GM10847 (cell line): ENCODE results near the gene PEX3.

Experiments
- POLR2A ChIP-seq: IDR thresholded peaks from 2 replicates; pipeline ENCODE4 v1.6.1; 2011; ENCODE audit not compliant: insufficient read length; ENCODE audit errors: extremely low read depth

Gene PEX3

GRCh38 chr6:143490244-143490643 is 39.6 kb downstream of the PEX3 start:
- no peak for TF ChIP-seq POLR2A

GRCh38 chr6:143490775-143491174 is 40.2 kb downstream of the PEX3 start:
- no peak for TF ChIP-seq POLR2A

GRCh38 chr6:143496974-143497373 is 46.4 kb downstream of the PEX3 start:
- no peak for TF ChIP-seq POLR2A

GRCh38 chr6:143498428-143498827 is 47.8 kb downstream of the PEX3 start:
- no peak for TF ChIP-seq POLR2A

DNA sequence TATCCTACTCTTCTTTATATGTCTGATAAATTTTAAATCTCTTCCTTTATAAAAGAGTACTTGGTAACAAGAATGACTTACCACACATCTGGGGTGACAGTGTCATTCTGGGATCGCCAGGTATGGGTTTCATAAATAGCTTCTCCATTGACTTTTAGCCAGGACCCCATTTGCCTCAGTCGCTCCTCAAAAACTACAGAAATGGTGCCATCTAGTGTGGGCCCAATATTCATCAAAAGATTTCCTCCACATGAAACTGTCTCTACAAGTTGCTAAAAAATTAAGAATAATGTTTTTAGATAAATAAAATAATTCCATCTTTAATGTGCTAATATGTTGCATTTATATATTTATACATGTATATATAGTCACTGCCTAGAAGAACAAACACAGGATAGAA is 51.2 kb downstream of the PEX3 start:
- TF ChIP-seq POLR2A, result no peak

GRCh38 chr6:143504369-143504768 is 53.8 kb downstream of the PEX3 start:
- no peak for TF ChIP-seq POLR2A

- no peak for TF ChIP-seq POLR2A
Measured at GRCh38 chr6:143505111-143505510, 54.5 kb downstream of the PEX3 start.

DNA sequence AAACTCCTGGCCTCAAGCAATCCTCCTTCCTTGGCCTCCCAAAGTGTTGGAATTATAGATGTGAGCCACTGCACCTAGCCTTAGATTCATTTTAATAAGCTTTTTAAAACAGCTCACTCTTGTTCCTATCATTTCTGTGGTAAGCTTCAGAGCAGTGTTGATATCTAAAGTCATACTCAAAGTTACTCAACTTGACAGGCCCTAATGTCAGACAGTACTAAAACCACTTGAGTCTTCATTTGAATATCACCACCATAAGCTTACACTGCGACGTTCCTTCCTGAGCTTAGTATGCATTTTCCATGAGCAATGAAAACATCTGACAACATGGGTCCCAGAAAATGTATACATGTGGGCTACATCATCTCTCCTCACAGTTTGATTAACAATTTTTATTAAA is 54.9 kb downstream of the PEX3 start:
- no peak for TF ChIP-seq POLR2A

GRCh38 chr6:143506199-143506598 is 55.6 kb downstream of the PEX3 start:
- TF ChIP-seq POLR2A, result no peak

- no peak for TF ChIP-seq POLR2A
Measured at GRCh38 chr6:143506620-143507019, 56.0 kb downstream of the PEX3 start.

DNA sequence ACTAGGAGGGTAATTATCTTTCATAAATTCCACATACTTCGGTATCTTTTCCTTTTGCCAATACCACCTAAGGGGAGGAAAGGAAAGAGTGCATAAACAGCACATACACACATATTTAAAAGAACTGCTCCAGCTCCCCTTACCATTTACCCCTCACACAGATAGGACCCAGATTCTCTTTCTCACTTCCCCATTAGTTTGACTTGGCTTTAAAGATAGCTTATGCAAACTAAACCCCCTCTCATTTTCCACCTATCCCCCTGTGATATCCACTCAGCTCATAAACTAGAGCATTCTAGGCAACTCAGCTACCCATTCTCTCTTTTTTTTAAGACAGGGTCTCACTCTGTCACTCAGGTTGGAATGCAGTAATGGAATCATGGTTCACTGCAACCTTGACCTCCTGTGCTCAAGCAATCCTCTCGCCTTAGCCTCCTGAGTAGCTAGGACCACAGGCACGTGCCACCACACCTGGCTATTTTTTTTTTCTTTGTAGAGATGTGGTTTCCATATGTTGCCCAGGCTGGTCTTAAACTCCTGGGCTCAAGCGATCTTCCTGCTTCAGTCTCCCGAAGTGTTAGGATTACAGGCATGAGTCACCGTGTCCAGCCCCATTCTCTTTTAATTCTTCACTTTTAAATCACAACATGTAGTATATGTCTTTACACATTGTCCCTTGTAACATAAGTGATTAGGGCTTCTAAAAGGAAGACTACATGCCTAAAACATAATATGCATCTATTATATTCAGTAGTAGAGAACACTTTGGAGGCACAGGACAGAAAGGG is 56.9 kb downstream of the PEX3 start:
- TF ChIP-seq POLR2A, result no peak

DNA sequence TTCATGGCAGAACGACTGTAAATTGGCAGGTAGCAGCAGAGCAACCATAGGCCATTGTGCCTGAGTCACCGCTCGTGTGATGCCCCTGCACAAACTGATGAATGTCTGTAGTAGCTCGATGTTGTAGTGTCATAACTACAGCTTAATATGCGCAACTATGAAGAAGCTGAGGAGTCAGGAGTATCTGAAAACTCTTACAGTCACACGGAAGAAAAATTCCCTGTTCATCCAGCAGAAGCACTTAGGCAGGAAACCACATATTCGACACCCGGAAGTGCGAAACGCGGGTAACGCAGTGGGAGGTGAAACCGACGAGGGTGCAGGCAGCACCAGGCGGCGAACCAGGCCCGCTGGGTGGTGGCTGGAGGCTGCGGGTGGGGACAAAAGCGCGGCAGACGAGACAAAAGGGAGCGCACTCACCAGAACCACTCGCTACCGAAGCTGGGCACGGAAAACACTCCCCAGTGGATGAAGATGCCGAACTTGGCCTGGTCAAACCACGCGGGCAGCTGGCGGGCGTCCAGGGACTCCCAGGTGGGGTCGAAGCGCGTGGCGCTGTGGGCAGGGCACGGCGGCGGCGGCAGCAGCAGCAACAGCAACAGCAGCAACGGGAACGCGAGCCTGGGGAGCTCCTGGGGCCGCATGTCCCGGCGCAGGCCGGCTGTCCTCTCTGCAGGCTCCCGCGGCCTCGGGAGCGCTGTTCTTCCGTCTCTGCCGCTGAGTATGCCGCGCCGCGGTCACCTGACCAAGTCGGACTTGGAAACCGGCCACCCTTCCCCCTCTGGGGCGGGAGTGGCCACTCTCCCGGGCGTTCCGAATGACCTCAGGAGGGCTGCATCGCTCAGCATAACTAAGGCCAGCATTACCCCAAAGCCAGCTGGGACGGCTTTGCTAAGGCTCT is 60.6 kb downstream of the PEX3 start, which contains the start of gene FUCA2:
Gene FUCA2 (minus strand): TSS at position 730 of the 901 bp plus-strand sequence. CDS start 86 bp downstream, at position 644.
- peak; percentile 52 for TF ChIP-seq POLR2A

GRCh38 chr6:143513410-143513809 is 62.8 kb downstream of the PEX3 start:
- TF ChIP-seq POLR2A, result no peak

DNA sequence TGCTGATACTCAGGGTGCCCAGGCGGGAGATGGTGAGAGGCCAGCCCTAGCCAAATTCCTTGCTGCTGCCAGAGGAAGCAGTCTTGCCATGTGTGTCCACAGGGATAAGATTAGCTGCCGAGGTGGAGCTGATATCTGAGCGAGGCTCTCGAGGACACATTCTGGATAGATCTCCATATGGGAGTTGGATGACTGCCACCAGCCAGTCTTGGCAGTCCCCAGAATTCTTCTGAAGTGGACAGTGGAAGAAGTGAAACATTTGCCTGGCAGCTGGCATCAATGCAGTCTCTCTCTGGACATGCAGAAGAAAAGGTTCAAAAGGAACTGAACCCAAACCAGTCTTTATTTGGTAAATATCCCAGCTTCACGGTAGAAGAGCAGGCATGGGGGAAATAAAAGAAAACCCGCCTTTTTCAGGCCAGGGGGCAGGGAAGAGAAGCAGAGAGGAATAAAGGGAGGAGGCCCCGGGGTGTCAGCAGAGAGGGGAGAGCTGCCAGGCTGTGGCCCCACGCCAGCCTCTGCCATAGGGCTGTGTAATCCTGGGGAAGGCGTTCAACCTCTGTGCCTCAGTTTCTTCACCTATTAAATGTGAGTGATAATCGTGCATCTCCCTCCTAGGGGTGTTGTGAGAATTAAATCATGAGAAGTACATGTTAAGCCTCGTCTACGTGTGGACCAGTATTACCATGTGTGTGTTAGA is 64.6 kb downstream of the PEX3 start:
- TF ChIP-seq POLR2A, result no peak

DNA sequence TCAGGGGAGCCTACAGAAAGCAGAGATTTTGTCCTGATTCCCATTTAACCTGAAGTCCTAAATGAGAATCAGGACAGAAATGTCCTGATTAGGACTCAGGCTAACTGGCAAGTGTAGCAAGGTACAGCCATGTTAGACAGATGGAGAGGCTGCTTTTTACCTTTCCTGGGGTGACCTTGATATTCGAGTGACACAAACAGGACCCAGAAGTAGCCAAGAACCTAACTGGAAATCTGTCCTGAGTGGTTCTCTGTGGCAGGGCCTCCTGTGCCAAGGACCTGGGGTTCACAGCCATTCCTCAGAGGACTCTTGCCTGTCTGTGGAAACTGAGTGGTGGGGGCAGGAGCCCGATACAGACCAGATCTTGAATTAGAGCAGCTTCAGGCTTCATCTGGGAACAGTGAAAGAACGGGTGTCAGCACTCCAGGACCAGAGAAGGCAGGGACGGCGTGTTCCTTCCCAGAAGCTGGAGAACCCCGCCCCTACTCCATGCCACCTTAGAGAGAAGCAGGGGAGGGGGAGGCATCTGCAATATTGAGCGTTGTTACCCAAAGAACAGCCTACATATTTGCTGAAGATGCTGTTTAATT is 65.3 kb downstream of the PEX3 start:
- TF ChIP-seq POLR2A, result no peak
